ENCODE results near the gene PLEKHH3.

- TF ChIP-seq, protein P1, sequence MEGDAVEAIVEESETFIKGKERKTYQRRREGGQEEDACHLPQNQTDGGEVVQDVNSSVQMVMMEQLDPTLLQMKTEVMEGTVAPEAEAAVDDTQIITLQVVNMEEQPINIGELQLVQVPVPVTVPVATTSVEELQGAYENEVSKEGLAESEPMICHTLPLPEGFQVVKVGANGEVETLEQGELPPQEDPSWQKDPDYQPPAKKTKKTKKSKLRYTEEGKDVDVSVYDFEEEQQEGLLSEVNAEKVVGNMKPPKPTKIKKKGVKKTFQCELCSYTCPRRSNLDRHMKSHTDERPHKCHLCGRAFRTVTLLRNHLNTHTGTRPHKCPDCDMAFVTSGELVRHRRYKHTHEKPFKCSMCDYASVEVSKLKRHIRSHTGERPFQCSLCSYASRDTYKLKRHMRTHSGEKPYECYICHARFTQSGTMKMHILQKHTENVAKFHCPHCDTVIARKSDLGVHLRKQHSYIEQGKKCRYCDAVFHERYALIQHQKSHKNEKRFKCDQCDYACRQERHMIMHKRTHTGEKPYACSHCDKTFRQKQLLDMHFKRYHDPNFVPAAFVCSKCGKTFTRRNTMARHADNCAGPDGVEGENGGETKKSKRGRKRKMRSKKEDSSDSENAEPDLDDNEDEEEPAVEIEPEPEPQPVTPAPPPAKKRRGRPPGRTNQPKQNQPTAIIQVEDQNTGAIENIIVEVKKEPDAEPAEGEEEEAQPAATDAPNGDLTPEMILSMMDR (IDR thresholded peaks at IDR 0.05): no peak
- TF ChIP-seq POLR2A (IDR thresholded peaks at IDR 0.05): no peak
These were observed 9.8 kb upstream of the PLEKHH3 start for GRCh38 chr17:42686520-42687128.

Data from breast epithelium (tissue), 3 donors.